ENCODE data around the gene SLC29A1.

The SLC29A1 gene

GRCh38 chr6:44221291-44221960, 2.0 kb upstream of the SLC29A1 start:
- ATAC-seq (ENCODE audit: low read depth), result peak; percentile 75
- Histone ChIP-seq H3K27ac (ENCODE audit: poor library complexity, severe bottlenecking) (peak overlapping the region; percentile 56), H3K36me3 (ENCODE audit: low read depth) (no peaks in the 10 kb centered on the region), H3K4me1 (ENCODE audit: insufficient read depth, poor library complexity, severe bottlenecking) (peaks cover 13% of the 10 kb centered on the region), H3K27me3 (ENCODE audit: insufficient read depth, poor library complexity, severe bottlenecking) (no peaks in the 10 kb centered on the region), H3K9me3 (ENCODE audit: severe bottlenecking) (no peaks in the 10 kb centered on the region), H3K4me3 (ENCODE audit: severe bottlenecking) (no peak overlapping the region)
- peak; percentile 87 for TF ChIP-seq CTCF (IDR thresholded peaks at IDR 0.05; ENCODE audit: poor library complexity, severe bottlenecking)
- DNase-seq (ENCODE audit: low spot score), result peak; percentile 86

- Histone ChIP-seq H3K27me3 (ENCODE audit: insufficient read depth, poor library complexity, severe bottlenecking) (no peaks in the 10 kb centered on the region), H3K4me1 (ENCODE audit: insufficient read depth, poor library complexity, severe bottlenecking) (peaks cover 13% of the 10 kb centered on the region), H3K4me3 (ENCODE audit: severe bottlenecking) (no peak overlapping the region), H3K36me3 (ENCODE audit: low read depth) (no peaks in the 10 kb centered on the region), H3K27ac (ENCODE audit: poor library complexity, severe bottlenecking) (peak overlapping the region; percentile 56), H3K9me3 (ENCODE audit: severe bottlenecking) (no peaks in the 10 kb centered on the region)
- no peak for TF ChIP-seq CTCF (IDR thresholded peaks at IDR 0.05; ENCODE audit: poor library complexity, severe bottlenecking)
- DNase-seq (ENCODE audit: low spot score), result no peak
- ATAC-seq (ENCODE audit: low read depth), result no peak
Measured at GRCh38 chr6:44221961-44222335, 1.4 kb upstream of the SLC29A1 start.

- no peak for DNase-seq (ENCODE audit: low spot score)
- no peak for TF ChIP-seq CTCF (IDR thresholded peaks at IDR 0.05; ENCODE audit: poor library complexity, severe bottlenecking)
- Histone ChIP-seq H3K4me3 (ENCODE audit: severe bottlenecking) (peak overlapping the region; percentile 43), H3K36me3 (ENCODE audit: low read depth) (peaks cover 4% of the 10 kb centered on the region; the same call in 1 of the 2 replicates), H3K4me1 (ENCODE audit: insufficient read depth, poor library complexity, severe bottlenecking) (peaks cover 13% of the 10 kb centered on the region), H3K27ac (ENCODE audit: poor library complexity, severe bottlenecking) (peak overlapping the region; percentile 56), H3K27me3 (ENCODE audit: insufficient read depth, poor library complexity, severe bottlenecking) (no peaks in the 10 kb centered on the region), H3K9me3 (ENCODE audit: severe bottlenecking) (no peaks in the 10 kb centered on the region)
- peak; percentile 2; the same call in 1 of the 3 replicates for ATAC-seq (ENCODE audit: low read depth)
Measured at GRCh38 chr6:44222486-44223318, 693 bp upstream of the SLC29A1 start.

GRCh38 chr6:44224029-44224964, 902 bp downstream of the SLC29A1 start:
- peaks cover 13% of the 10 kb centered on the region for H3K4me1 ChIP-seq (ENCODE audit: insufficient read depth, poor library complexity, severe bottlenecking)
- peak overlapping the region; percentile 43 for H3K4me3 ChIP-seq (ENCODE audit: severe bottlenecking)
- no peak for TF ChIP-seq CTCF (IDR thresholded peaks at IDR 0.05; ENCODE audit: poor library complexity, severe bottlenecking)
- DNase-seq (ENCODE audit: low spot score), result no peak
- no peaks in the 10 kb centered on the region for H3K27me3 ChIP-seq (ENCODE audit: insufficient read depth, poor library complexity, severe bottlenecking)
- peak overlapping the region; percentile 56 for H3K27ac ChIP-seq (ENCODE audit: poor library complexity, severe bottlenecking)
- peak; percentile 14 for ATAC-seq (ENCODE audit: low read depth)
- no peaks in the 10 kb centered on the region for H3K9me3 ChIP-seq (ENCODE audit: severe bottlenecking)
- peaks cover 4% of the 10 kb centered on the region for H3K36me3 ChIP-seq (ENCODE audit: low read depth)
